K562 (cell line): ENCODE data around the gene GLT6D1. TPM values are rescaled to one million over a fixed set of nuclear protein-coding genes. Genes with fewer than 3 reads are reported as not detected.

Experiments
- ATAC-seq: fragments of 200-7000 bp; cut with Tn5 transposase; 3 replicates; pipeline ENCODE4 v1.9.1; 2020; ENCODE audit warnings: moderate library complexity
- BruUV-seq: library from RNA; stranded (reverse); fragments of 400-500 nt; replicated peaks from 2 replicates; lab custom pipeline; 2021; lab: Mats Ljungman, UMichigan
- CTCF ChIA-PET: fragments of 300-600 bp; formaldehyde crosslinking; extraction: SDS; loops from one replicate; lab custom pipeline; 2021; ENCODE audit warnings: low intra/inter-chr PET ratio; lab: Yijun Ruan, JAX
- POLR2A ChIA-PET: fragments of 300-600, 350-650 bp; sonication (Branson Sonifier 250); formaldehyde crosslinking; extraction: SDS; loops from one replicate; lab custom pipeline; 2021; ENCODE audit warnings: antibody characterized with exemption, inconsistent platforms; lab: Yijun Ruan, JAX
- DNase-seq, 4 experiments: peaks; one replicate each; pipeline versions ENCODE4 v3.0.0 to v3.0.0-alpha.2; 2011 to 2018; ENCODE audit warnings: low spot score in 3 of 4, mixed read lengths in 3 of 4; ENCODE audit errors: extremely low read depth in 1 of 4
- FAIRE-seq: peaks from 2 replicates; lab custom pipeline; 2011; peaks lifted over from hg19 to GRCh38; lab: Jason Lieb, UNC
- H2AFZ ChIP-seq: 2 replicates; pipeline ENCODE4 v1.6.0; 2011; ENCODE audit warnings: low read depth, low read length, control low read depth, inconsistent platforms
- H3K27ac ChIP-seq: fragments of 200-600 bp; 3 replicates; pipeline ENCODE4 v1.8.0; 2011; ENCODE audit warnings: low read depth, mild to moderate bottlenecking, control low read depth, inconsistent platforms, low read length, moderate library complexity, mixed read lengths; ENCODE audit errors: extremely low read depth
- H3K27me3 ChIP-seq, 2 experiments: fragments of 300-600 bp in 1 of 2; 2 replicates in 1 of 2; 3 replicates in 1 of 2; pipeline versions ENCODE4 v1.6.0 to v1.8.0; 2011; ENCODE audit warnings: inconsistent platforms in 2 of 2, low read length in 2 of 2, mild to moderate bottlenecking in 1 of 2, mixed read lengths in 1 of 2, moderate library complexity in 1 of 2; ENCODE audit not compliant: control insufficient read depth in 2 of 2, insufficient read depth in 2 of 2
- H3K36me3 ChIP-seq: fragments of 300-600 bp; 3 replicates; pipeline ENCODE4 v1.8.0; 2011; ENCODE audit warnings: mild to moderate bottlenecking, low read length, inconsistent platforms; ENCODE audit not compliant: control insufficient read depth, insufficient read depth
- H3K4me1 ChIP-seq, 2 experiments: fragments of 200-600 bp in 1 of 2; replicated peaks in 1 of 2; 2 replicates in 1 of 2; 3 replicates in 1 of 2; pipeline versions ENCODE4 v1.5.1 to v1.8.0; 2011; ENCODE audit warnings: inconsistent platforms in 2 of 2, low read length in 2 of 2, mild to moderate bottlenecking in 1 of 2, mixed read lengths in 1 of 2, moderate library complexity in 1 of 2; ENCODE audit not compliant: control insufficient read depth in 2 of 2, insufficient read depth in 2 of 2
- H3K4me2 ChIP-seq: 2 replicates; pipeline ENCODE4 v1.6.1; 2011; ENCODE audit warnings: low read length, control low read depth, inconsistent platforms, mixed read lengths; ENCODE audit not compliant: insufficient read depth
- H3K4me3 ChIP-seq: fragments of 200-600 bp; sonication (generic), shearing (Covaris generic); 2 replicates; pipeline ENCODE4 v1.5.1; 2016; ENCODE audit warnings: control low read depth, inconsistent platforms
- H3K79me2 ChIP-seq: fragments of 200-600 bp; 3 replicates; pipeline ENCODE4 v1.8.0; 2011; ENCODE audit warnings: low read length, inconsistent platforms; ENCODE audit not compliant: control insufficient read depth, insufficient read depth
- H3K9ac ChIP-seq, 2 experiments: 2 replicates each; pipeline versions ENCODE4 v1.6.0 to v1.6.1; 2011; ENCODE audit warnings: low read depth in 2 of 2, low read length in 2 of 2, control low read depth in 1 of 2, inconsistent platforms in 1 of 2, mild to moderate bottlenecking in 1 of 2, mixed read lengths in 1 of 2; ENCODE audit not compliant: insufficient read depth in 1 of 2
- H3K9me1 ChIP-seq: one replicate; pipeline ENCODE4 v1.6.0; 2011; ENCODE audit warnings: inconsistent platforms, mild to moderate bottlenecking, low read length, moderate library complexity; ENCODE audit not compliant: control insufficient read depth, insufficient read depth
- H3K9me3 ChIP-seq: replicated peaks from 2 replicates; pipeline ENCODE4 v1.5.1; 2011; ENCODE audit warnings: low read depth, low read length, inconsistent platforms; ENCODE audit not compliant: control insufficient read depth, insufficient read depth
- H4K20me1 ChIP-seq: replicated peaks from 2 replicates; pipeline ENCODE4 v1.6.1; 2011; ENCODE audit warnings: low read length, inconsistent platforms, mixed read lengths; ENCODE audit not compliant: control insufficient read depth, insufficient read depth
- CCAR2 ChIP-seq: fragments of 200-400 bp; formaldehyde crosslinking; IDR thresholded peaks from 2 replicates; pipeline ENCODE4 v1.6.1; 2017; ENCODE audit warnings: mild to moderate bottlenecking, low read depth, low read length
- CREB5 ChIP-seq: fragments of 250-450 bp; sonication (Bioruptor Pico); IDR thresholded peaks from 2 replicates; pipeline ENCODE4 v1.5.0; 2020; ENCODE audit warnings: mild to moderate bottlenecking
- FOSL1 ChIP-seq: fragments of 200-800 bp; sonication (Bioruptor generic); conservative IDR thresholded peaks from 2 replicates; pipeline ENCODE4 v1.6.1; 2016; ENCODE audit warnings: missing genetic modification characterization, missing compliant biosample characterization
- PHB ChIP-seq: fragments of 250-450 bp; sonication (Bioruptor Pico); IDR thresholded peaks from 2 replicates; pipeline ENCODE4 v1.5.0; 2021
- SRSF7 ChIP-seq: fragments of 200-400 bp; formaldehyde crosslinking; optimal IDR thresholded peaks from 2 replicates; pipeline ENCODE3; 2017; ENCODE audit warnings: mild to moderate bottlenecking, low read depth, low read length
- TRIM28 ChIP-seq: fragments of 450-650 bp; IDR thresholded peaks from 2 replicates; pipeline ENCODE4 v1.6.1; 2017
- VEZF1 ChIP-seq: fragments of 200-800 bp; sonication (Bioruptor generic); IDR thresholded peaks from 2 replicates; pipeline ENCODE4 v1.6.1; 2017; ENCODE audit warnings: missing genetic modification characterization, missing compliant biosample characterization
- ZFP30 ChIP-seq: fragments of 250-450 bp; sonication (Bioruptor Pico); IDR thresholded peaks from 2 replicates; pipeline ENCODE4 v1.8.0; 2022; ENCODE audit warnings: moderate library complexity, mild to moderate bottlenecking, inconsistent platforms, borderline replicate concordance
- ZKSCAN8 ChIP-seq: fragments of 200-800 bp; sonication (Bioruptor generic); IDR thresholded peaks from 2 replicates; pipeline ENCODE4 v1.6.1; 2016; ENCODE audit warnings: missing genetic modification characterization, missing compliant biosample characterization
- ZNF589 ChIP-seq: fragments of 200-800 bp; sonication (Bioruptor generic); IDR thresholded peaks from 2 replicates; pipeline ENCODE4 v1.6.1; 2016; ENCODE audit warnings: low read depth, missing genetic modification characterization, missing compliant biosample characterization
- WGBS: fragments of 100-300 bp; shearing (Covaris generic); methylation state at CpG from one replicate; pipeline ENCODE4 v1.1.6; 2016; ENCODE audit warnings: low coverage, mixed read lengths; ENCODE audit not compliant: insufficient coverage; ENCODE audit errors: missing lambda C conversion rate; 5-methylcytosine and 5-hydroxymethylcytosine counted together
- in situ Hi-C: fragments of 300-500 bp; cut with MboI; formaldehyde crosslinking; loops from 4 replicates; pipeline ENCODE4 v1.15.0; 2018; ENCODE audit warnings: inconsistent platforms, mixed read lengths
- intact Hi-C: fragments of 100-400 bp; cut with micrococcal nuclease; formaldehyde crosslinking; loops from 2 replicates; pipeline ENCODE4 v1.14.2; 2022
- polyA plus RNA-seq, 8 experiments: library from polyadenylated mRNA; depleted of rRNA in 4 of 8; stranded (reverse) in 5 of 8; unstranded in 3 of 8; fragments of >200 nt; fragmentation: Nextera tagmentation in 2 of 8; fragmentation: Illumina TruSeq in 1 of 8; extraction: Ambion mirVana in 2 of 8; extraction: Trizol in 1 of 8; gene quantifications; 2 replicates each; pipeline versions ENCODE4 v1.2.1 to v1.2.3, GENCODE V29; 2011 to 2014; ENCODE audit warnings: inconsistent platforms in 1 of 8, missing spikeins in 1 of 8
- total RNA-seq, 7 experiments: library from RNA; depleted of rRNA in 6 of 7; stranded (reverse); fragments of >200 nt in 6 of 7; fragmentation: Illumina TruSeq in 2 of 7; extraction: Trizol in 2 of 7; gene quantifications; 2 replicates each; pipeline versions ENCODE4 v1.2.1 to v1.2.3, GENCODE V29; 2011 to 2021; ENCODE audit warnings: low replicate concordance in 1 of 7
- TF ChIP-seq, protein P1 (sequence below): sonication (generic); formaldehyde crosslinking; IDR thresholded peaks from 2 replicates; pipeline ENCODE4 v1.8.0; 2022; ENCODE audit warnings: missing genetic modification reagents, mild to moderate bottlenecking, borderline replicate concordance
- TF ChIP-seq, protein P2 (sequence below): fragments of 450-650 bp; formaldehyde crosslinking; IDR thresholded peaks from 2 replicates; pipeline ENCODE4 v1.4.0; 2020; ENCODE audit warnings: mild to moderate bottlenecking, moderate library complexity

Gene GLT6D1
- total and polyA plus RNA-seq, 9 of the 15 experiments (the other 6 are each of a cell fraction or from before 2014, with no cell fraction given): not detected

DNA sequence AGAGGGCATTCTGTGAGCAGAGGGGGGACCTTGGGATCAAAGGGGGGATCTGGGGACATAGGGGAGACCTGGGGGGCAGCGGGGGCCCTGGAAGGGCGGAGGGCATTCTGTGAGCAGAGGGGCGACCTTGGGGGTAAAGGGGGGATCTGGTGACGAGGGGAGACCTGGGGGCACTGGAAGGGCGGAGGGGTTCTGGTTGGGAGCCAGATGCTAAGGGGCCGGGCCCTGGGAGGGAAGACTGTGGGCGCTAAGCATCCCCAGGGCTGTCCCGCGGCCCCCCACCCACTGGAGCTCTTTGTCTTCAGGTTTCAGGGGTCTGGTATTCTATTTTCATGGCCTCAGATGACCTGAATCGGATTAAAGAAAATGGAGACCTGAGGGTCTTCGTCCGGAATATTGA is 24.5 kb upstream of the GLT6D1 start:
- no peak overlapping the region for H2AFZ ChIP-seq
- intact Hi-C loops (no loop called here), in situ Hi-C loops (no loop called here)
- WGBS: 4% methylated on average over 8 of the region's 12 CpGs
- no TSS peak for BruUV-seq
- no peaks in the 10 kb centered on the region for H3K4me1 ChIP-seq
- H3K4me2 ChIP-seq: no peak overlapping the region
- CTCF ChIA-PET: interaction anchor here (0.6 kb wide), 1 partner anchor 28 kb away, joined by 4 read pairs; no protein-coding TSS in a partner anchor
- ATAC-seq: no peak
- FAIRE-seq: no peak
- no peaks in the 10 kb centered on the region for H3K36me3 ChIP-seq
- no peaks in the 10 kb centered on the region for H3K79me2 ChIP-seq
- peaks cover 7% of the 10 kb centered on the region; the same call in 1 of the 2 replicates for H4K20me1 ChIP-seq
- peaks cover 34 to 68% of the 10 kb centered on the region in 2 experiments for H3K27me3 ChIP-seq
- H3K27ac ChIP-seq: no peak overlapping the region
- no peaks in the 10 kb centered on the region for H3K9me1 ChIP-seq
- no peaks in the 10 kb centered on the region for H3K9me3 ChIP-seq
- no peak overlapping the region for H3K4me3 ChIP-seq
- POLR2A ChIA-PET: interaction anchor here (0.6 kb wide), 1 partner anchor 87 kb away, joined by 3 read pairs; no protein-coding TSS in a partner anchor
- no peak for DNase-seq
- H3K9ac ChIP-seq: no peak overlapping the region
- TF ChIP-seq TRIM28 (no peak), CREB5 (CRISPR knock-in tag) (no peak), ZFP30 (no peak), VEZF1 (no peak), ZKSCAN8 (no peak), ZNF589 (CRISPR knock-in tag) (no peak), CCAR2 (no peak), PHB (CRISPR knock-in tag) (no peak), FOSL1 (no peak), SRSF7 (no peak)
- TF ChIP-seq, protein P1, sequence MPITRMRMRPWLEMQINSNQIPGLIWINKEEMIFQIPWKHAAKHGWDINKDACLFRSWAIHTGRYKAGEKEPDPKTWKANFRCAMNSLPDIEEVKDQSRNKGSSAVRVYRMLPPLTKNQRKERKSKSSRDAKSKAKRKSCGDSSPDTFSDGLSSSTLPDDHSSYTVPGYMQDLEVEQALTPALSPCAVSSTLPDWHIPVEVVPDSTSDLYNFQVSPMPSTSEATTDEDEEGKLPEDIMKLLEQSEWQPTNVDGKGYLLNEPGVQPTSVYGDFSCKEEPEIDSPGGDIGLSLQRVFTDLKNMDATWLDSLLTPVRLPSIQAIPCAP (CRISPR knock-in tag): no peak
- TF ChIP-seq, protein P2, sequence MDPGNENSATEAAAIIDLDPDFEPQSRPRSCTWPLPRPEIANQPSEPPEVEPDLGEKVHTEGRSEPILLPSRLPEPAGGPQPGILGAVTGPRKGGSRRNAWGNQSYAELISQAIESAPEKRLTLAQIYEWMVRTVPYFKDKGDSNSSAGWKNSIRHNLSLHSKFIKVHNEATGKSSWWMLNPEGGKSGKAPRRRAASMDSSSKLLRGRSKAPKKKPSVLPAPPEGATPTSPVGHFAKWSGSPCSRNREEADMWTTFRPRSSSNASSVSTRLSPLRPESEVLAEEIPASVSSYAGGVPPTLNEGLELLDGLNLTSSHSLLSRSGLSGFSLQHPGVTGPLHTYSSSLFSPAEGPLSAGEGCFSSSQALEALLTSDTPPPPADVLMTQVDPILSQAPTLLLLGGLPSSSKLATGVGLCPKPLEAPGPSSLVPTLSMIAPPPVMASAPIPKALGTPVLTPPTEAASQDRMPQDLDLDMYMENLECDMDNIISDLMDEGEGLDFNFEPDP (CRISPR knock-in tag): no peak
